ENCODE data around the gene RNASEL.

Gene RNASEL

GRCh38 chr1:182600036-182600713 lies 11.1 kb upstream of the RNASEL start:
- no peak for DNase-seq

- no peak for DNase-seq
These were observed 10.3 kb upstream of the RNASEL start for GRCh38 chr1:182599339-182599738.

- DNase-seq = no peak
These were observed 9.2 kb upstream of the RNASEL start for GRCh38 chr1:182598296-182598695.

DNA sequence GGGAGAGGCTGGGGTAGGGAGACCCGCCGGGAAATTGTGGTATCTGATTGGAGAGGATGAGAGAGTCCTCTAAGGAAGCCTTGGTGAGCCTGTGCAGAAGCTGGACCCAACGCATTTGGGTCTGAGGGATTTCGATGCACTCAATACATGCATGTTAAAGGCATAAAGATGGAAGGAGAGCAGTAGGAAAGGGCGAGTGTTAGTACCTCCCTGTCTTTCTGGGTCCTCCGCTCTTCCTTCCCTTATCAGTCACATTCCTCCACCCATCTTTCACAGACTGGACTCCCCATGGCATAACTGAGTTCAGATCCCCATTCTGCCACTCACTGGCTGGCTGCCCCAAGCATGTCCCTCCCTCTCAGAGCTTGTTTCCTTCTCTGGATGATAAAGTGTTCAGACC lies 7.9 kb upstream of the RNASEL start:
- DNase-seq = no peak

- peak; percentile 36 for DNase-seq
These were observed 6.7 kb upstream of the RNASEL start for GRCh38 chr1:182595641-182596240.

DNA sequence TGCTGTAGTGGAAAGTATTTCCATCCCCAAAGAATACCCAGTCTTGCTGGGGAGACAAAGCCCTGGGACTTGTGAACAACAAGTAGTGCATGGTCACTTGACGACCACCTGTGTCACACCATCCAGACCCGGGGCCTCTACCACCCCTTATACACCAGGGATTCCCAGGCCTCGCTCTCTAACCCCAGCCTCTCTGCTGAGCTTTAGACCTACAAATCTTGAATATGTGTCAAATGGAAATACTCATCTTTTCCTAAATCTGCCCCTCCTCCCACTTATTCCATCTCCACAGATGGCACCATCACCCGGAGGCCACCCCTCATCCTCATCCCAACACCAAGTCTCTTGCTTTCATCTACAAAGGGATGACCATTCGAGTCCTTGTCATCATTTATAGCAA lies 875 bp upstream of the RNASEL start:
- no peak for DNase-seq

- DNase-seq = no peak
These were observed 464 bp upstream of the RNASEL start for GRCh38 chr1:182589520-182589919.

GRCh38 chr1:182587666-182588499 lies 1.2 kb downstream of the RNASEL start:
- no peak for DNase-seq

- no peak for DNase-seq
These were observed 2.0 kb downstream of the RNASEL start for GRCh38 chr1:182587093-182587492.

- no peak for DNase-seq
These were observed 2.7 kb downstream of the RNASEL start for GRCh38 chr1:182586380-182586779.

DNA sequence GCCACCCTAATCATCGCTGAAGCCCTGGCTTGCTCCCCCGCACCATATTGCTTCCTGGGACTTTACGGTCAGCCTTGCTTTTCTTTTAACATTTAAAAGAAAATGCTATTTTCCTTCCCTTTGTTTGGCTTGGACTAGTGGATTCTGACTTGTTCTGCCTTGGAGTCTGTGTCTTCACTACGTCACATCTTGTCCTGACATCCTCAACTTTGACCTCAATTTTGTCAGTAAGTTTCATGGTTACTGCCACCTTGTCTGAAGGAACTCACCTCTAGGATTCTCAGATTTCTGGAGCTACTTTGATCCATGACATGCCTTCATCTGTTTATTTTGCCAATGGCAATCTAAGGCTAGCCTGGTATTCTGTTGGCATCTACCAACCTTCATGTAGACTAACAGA lies 4.3 kb downstream of the RNASEL start:
- DNase-seq = no peak

DNA sequence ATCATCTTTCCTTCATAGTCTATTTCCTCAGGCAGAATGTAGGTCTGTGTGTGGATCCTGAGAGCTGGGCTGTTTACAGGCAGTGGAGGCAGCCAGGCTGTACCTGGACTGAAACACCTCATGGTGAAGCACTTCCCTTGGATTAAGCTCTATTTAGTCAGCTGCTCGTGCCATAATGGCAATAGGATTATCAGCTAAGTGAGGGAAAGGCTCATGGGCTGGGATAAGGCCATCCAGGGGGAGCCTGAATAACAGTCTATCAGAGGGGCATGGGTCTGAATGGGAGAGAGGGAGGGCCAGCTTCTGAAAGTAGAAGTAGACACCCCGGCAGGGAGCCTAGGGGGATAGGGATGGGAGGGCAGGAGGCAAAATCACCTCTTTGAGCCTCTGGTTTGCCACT lies 8.3 kb downstream of the RNASEL start:
- DNase-seq = no peak

- DNase-seq = no peak
These were observed 13.4 kb downstream of the RNASEL start for GRCh38 chr1:182575540-182576149.

GRCh38 chr1:182574156-182574555 lies 14.9 kb downstream of the RNASEL start:
- no peak for DNase-seq

DNA sequence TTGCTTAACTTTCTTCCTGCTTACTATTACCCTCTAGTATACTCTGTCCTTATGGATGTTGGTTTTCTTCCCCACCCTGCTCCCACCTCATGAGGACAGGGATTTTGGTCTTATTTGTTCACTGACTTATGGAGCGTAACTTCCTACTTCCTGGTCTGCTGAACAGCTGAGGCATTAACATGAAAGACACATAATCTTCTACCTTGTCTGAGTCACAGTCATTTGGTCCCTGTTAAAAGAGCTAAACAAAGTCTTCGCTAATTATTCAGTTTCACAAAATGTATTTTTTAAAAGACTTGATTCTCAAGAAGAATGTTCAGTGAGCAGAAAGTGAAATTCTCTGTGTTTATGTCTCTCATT lies 18.5 kb downstream of the RNASEL start:
- no peak for DNase-seq

DNA sequence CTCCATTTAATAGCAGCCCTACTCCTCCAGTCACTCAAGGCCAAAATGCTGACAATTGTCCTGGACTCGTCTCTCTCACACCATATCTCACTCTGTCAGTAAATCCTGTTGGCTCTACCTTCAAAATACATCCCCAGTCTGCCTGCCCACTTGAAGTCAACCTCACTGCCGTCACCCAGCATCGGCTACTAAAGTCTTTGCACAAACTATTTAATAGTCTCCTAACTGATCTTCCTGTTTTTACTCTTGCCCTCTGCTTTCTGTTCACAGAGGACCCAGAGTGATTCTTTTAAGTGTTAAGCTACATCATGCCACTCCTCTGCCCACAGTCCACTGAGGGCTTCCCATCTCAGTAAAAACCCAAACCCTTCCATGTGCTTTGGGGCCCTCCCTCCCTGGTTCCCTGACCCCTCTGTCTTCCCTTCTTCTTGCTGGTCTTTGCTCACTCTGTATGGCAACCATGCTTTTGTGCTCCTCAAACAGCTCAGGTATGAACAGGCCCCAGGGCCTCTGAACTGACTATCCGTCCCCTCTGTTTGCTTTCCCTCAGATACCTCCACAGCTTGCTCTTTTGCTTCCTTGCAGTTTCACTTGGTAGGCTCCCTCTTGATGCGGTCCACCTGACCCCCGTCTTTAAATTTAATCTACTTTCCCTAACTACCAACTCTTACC lies 19.0 kb downstream of the RNASEL start:
- DNase-seq = no peak

GRCh38 chr1:182568647-182569284 lies 20.3 kb downstream of the RNASEL start:
- no peak for DNase-seq

GRCh38 chr1:182567629-182568028 lies 21.4 kb downstream of the RNASEL start:
- DNase-seq = no peak

DNA sequence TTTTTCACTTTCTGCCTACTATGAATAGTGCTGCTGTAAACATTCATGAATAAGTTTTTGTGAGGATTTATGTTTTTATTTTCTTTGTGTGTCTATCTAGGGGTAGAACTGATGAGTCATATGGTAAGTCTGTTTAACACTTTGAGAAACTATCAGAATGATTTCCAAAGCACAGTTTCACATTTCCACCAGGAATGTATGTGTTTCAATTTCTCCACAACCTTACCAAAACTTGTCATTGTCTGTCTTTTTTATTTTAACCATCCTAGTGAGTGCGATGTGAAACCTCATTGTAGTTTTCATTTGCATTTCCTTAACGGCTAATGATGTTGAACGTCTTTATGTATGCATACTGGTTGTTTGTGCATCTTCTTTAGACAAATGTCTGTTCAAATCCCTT lies 23.5 kb downstream of the RNASEL start:
- no peak for DNase-seq

DNA sequence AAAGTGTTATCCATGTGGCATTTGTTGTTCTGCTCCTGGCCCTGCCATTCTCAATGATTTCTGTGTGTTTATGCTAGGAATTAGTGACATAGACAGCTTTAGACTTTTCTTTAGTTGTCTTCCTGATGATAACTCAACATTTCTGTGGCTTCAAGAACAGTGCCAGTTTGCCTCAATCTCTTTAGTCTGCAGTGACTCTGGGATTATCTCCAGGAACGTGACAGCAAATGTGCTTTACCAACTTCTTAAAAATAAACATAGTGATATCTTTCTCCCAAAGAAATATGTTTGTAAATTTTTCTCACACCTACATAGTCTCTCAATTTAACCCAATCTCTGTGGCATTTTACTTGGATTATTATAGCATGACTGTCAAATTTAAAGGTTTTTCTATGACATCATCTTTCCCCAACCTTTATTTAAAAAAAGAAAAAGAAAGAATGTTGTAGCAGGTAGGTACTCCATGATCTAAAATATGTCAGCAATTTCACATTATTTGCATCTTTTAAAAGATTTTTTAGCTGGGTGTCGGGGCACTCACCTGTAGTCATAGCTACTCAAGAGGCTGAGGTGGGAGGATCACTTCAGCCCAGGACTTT lies 24.6 kb downstream of the RNASEL start:
- DNase-seq = no peak

DNA sequence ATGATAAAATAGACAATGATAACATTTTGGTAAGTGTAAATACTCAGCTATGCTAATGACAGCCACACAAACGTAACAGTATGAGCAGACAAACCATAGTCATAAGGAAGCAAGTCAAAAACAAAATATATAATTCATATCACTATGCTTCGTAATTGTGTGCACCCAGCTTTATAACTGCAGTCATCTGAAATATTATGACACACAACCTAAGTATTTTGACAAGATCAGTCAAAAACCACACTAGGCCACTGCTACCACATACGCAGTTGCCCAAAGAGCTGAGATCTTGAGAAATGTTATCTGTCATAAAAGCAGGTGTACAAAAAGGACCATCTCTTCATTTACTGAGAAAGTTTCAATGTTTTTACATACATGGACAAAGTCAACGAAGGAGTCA lies 26.0 kb downstream of the RNASEL start:
- no peak for DNase-seq

- DNase-seq = no peak
These were observed 27.6 kb downstream of the RNASEL start for GRCh38 chr1:182561456-182561855.

Data from activated CD4-positive, alpha-beta T cell treated with anti-CD3 and anti-CD28 coated beads for 1 hour (primary cell).